Right ventricle myocardium superior (tissue), 1 donor: ENCODE measurements around the gene STXBP3. TPM values are rescaled to one million over a fixed set of nuclear protein-coding genes. Genes with fewer than 3 reads are reported as not detected.
"Not testable (repeated sequence)": the region's sequence is repeated elsewhere in the genome, so short reads cannot be mapped to it uniquely, and the experiment has no call there.

Experiments used
- ATAC-seq: fragments of 200-7000 bp; cut with Tn5 transposase; one replicate; pipeline ENCODE4 v1.9.1; 2020; ENCODE audit warnings: mild to moderate bottlenecking; ENCODE audit not compliant: poor library complexity
- DNase-seq: peaks from one replicate; pipeline ENCODE4 v3.0.0-alpha.2; 2020
- intact Hi-C: fragments of 100-400 bp; cut with DNase I; formaldehyde crosslinking; loops from one replicate; pipeline ENCODE4 v1.11.2; 2022
- total RNA-seq: library from RNA; stranded (reverse); fragmentation: NEBNext Ultra II Directional; extraction: Animal tissue kit (Norgen Biotek cat#: 25700); gene quantifications from one replicate; pipeline ENCODE4 v1.2.1, GENCODE V29; 2021
- donor health status: DM: no; HTN: yes; CAD: no; lungs with severe emphysema.

Gene STXBP3
- total RNA-seq, 1 donor from 2014 or later = 23.0 TPM

DNA sequence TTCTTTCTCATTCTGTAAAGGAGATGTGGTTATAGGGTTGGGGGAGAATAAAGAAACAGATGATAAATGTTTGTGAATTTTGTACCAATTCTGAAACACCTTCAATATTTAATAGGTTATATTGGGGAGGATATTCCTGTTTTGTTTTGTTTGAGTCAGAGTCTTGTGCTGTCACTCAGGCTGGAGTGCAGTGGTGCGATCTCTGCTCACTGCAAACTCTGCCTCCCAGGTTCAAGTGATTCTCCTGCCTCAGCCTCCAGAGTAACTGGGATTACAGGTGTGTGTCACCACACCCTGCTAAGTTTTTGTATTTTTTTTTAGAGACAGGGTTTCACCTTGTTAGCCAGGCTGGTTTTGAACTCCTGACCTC is 35.1 kb downstream of the STXBP3 start:
- DNase-seq, intact Hi-C loops, ATAC-seq: not testable (repeated sequence)

DNA sequence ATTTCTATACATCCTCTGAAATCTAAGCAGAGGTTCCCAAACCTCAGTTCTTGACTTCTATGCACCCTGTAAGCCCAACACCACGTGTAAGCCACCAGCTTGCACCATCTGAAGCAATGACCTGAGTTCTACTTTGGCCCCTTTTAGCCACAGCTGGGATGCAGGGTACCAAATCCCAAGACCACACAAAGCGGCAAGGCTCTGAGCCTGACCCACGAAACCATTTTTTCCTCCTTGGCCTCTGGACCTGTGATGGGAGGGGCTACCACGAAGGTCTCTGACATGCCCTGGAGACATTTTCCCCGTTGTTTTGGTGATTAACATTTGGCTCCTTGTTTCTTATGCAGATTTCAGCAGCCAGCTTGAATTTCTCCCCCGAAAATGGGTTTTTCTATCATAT is 38.8 kb downstream of the STXBP3 start:
- intact Hi-C loops = no loop called here
- no peak for ATAC-seq
- no peak for DNase-seq

DNA sequence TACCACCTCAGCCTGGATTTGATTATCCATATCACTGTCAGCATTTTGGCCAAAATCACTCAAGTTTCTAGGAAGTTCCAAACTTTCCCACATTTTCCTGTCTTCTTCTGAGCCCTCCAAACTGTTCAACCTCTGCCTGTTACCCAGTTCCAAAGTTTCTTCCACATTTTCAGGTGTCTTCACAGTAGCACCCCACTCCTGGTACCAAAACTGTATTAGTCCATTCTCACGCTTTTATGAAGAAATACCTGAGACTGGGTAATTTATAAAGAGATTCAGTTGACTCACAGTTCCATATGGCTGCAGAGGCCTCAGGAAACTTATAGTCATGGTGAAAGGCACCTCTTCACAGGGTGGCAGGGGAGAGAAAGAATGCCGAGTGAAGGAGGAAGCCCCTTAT is 39.4 kb downstream of the STXBP3 start:
- no peak for DNase-seq
- intact Hi-C loops = no loop called here
- ATAC-seq = no peak

DNA sequence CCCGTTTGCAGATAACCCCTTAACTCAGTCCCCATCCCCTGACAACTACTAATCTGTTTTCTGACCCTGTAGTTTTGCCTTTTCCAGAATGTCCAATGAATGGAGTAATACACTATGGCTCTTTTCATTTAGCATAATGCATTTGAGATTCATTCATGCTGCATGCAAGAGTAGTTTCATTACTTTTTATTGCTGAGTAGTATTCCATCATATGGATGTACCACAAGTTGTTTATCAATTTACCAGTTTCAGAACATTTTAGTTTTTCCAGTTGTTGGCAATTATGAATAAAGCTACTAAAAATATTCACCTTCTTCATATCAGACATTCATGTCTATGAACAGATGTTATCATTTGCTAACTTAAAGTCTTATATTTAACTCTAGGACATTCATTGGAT is 45.3 kb downstream of the STXBP3 start:
- intact Hi-C loops = no loop called here
- DNase-seq (no peak), ATAC-seq (no peak)

DNA sequence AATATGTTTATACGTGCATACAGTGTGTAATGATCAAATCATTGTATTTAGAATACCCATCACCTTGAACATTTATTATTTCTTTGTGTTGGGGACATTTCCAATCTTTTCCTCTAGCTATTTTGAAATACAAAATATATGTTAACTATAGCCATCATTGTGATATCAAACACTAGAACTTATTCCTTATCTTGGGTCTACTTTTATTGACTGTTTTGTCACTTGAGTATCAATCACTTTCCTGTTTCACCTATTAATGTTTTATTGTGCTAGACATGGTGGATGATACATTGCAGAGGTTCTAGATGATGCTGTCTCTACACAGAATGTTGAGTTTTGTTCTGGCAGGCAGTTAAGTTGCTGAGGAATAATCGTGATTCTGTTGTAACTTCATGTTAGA is 45.9 kb downstream of the STXBP3 start:
- intact Hi-C loops = no loop called here
- DNase-seq (no peak), ATAC-seq (no peak)

DNA sequence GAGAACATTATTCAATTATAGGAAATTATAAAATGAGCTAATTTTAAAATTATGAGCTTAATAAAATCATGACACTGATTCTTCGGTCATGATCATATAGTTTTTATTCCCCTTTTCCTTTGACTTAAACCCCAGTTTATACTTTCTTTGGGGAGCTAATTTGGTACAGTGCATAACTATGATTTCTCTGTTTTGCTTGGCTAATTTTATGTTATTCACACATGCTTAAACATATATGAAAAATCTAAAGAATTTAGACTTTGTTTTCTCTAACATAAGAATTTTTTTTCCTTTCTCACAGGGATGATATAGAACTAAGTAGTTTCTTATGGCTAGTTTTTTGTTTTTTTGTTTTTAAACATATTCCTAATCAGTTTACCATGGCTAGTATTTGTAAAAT is 52.5 kb downstream of the STXBP3 start:
- ATAC-seq (no peak), DNase-seq (no peak)
- intact Hi-C loops = no loop called here

DNA sequence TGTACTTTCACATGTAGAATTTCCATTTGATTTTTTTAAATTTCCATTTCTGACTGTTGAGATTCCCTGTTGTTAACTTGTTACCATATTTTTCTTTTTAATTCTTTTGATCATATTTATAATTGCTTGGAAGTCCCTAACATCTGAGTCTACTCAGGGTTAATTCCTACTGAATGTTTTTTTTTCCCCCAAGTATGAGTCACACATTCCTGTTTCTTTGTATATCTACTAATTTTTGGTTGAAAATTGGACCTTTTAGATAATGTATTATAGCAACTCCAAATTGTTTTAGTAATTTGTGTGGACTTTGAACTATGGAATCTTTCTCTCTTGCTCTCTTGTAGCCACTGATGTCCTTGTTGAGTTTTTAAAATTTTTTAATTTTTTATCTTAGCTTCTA is 54.6 kb downstream of the STXBP3 start:
- no peak for ATAC-seq
- no peak for DNase-seq

DNA sequence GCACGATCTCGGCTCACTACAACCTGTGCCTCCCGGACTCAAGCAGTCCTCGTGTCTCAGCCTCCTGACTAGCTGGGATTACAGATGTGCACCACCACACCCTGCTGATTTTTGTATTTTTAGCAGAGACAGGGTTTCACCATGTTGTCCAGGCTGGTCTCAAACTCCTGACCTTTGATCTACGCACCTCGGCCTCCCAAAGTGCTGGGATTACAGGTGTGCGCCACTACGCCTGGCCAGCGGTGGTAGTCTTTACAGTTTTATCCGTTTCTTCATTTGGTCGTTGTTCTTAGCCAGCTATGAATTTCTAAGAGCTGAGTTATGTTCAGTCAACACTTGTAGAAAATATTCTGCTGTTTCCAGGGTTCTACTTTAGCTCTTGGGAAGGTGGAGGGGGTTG is 57.1 kb downstream of the STXBP3 start:
- DNase-seq = no peak
- intact Hi-C loops = no loop called here
- no peak for ATAC-seq

More for the DNA sequence above, 54.6 kb downstream of the STXBP3 start:
- intact Hi-C loops = no loop called here

DNA sequence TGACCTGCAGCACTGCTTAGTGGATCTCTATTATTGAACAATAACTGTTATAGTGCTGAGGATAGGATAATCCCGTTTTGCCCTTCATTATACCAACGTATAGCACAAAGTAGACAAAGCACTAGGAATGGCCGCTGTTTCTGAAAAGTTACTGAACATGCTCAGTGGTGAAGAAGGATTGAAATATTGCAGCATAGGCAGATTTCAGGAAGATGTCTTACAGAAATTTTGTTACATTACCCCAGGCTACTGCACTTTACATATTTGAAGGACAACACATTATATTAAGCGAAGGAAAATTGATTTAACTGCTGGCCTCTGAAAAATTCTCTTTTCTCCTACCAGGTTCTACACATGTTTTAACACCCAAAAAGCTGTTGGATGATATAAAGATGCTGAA is 62.0 kb downstream of the STXBP3 start:
- DNase-seq (no peak), ATAC-seq (no peak)
- intact Hi-C loops = no loop called here

DNA sequence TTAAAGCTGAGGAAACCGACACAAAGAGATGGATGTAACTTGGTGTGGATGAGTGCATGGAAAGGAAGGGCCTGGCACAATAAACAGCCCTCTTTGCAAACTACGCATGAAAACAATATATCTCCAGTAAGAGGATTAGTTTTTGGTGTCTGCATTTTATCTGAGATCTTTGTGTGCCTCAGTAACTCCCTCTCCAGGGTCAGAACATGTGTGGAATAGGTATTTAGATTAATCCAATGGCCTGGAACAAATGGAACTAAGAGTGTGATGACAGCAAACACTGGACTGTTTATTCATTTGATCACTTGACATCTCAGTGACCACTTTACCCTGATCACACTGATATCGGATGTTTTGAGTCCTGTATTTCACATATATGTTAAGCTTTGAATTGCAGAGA is 65.1 kb downstream of the STXBP3 start:
- intact Hi-C loops = no loop called here
- DNase-seq (no peak), ATAC-seq (no peak)

DNA sequence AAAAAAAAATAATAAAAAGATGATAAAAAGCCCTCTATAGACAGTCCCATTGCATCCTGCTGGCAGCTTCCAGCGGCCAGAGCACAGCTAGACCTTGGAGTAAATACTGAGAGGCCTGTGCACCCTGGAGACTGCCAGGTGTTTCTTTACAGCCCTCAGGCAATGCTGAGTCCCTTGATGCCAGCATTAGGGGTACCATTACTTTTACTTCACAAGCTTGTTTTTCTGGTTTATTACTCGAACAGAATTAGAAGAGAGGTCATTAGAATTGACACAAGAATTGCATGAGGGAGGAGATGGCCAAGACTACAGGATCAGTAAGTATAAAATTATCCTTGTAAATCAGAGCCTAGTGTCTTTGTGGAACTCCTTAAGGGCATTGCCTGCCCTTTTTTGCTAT is 66.9 kb downstream of the STXBP3 start:
- ATAC-seq (no peak), DNase-seq (no peak)
- intact Hi-C loops = no loop called here

DNA sequence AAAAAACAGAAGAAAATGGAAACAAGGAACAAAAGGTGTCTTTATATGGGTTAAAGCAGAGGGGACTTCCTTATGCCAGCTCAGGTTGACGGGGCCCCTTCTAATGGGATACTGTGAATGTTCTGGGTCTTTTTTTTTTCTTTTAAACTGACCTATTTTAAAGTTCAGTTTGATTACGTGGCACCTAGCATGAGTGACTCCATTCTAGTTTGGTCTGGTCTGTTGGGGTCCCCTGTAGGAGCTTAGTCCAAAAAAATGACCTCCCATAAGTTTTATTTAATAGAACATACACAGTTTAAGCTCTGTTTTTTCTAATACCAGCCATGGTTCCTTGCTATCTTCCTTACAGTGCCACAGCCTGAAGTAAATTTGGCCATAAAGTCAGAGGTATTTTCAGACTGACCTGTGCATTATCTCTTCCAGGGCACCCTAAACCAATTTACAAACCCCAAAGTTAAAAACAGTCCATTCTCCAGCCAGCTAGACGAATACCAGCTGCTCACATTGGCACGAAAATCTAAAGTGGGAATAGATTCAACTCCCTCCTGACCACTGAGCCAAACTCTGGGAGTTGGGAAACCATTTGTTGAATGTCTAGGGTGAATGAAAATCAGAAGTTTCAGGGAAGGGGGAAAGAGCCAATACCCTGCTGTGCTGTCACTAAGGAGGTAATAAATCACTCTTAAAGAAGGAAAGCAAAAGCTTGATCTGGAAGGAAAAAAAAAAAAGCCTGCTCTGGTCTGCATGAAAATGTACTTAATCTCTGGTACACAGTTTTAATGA is 68.1 kb downstream of the STXBP3 start:
- ATAC-seq = peak; percentile 64
- intact Hi-C loops = no loop called here
- DNase-seq = no peak

DNA sequence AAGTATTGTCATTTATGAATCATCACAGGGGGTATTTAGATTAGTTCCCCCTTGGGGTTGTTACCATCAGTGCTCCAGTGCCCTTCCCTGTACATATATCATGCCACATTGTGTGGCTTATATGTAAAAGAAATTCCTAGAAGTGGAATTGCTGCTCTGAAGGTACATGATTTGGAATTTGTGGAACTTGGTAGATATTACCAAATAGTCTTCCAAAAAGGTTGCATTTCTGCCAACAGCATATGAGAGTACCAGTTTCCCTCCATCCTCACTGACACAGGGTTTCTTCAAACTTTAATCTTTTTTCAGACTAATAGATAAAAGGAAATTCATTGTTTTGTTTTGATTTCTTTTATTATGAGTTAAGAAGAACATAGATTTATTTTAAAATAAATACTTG is 69.1 kb downstream of the STXBP3 start:
- intact Hi-C loops = no loop called here
- no peak for DNase-seq
- ATAC-seq = no peak

DNA sequence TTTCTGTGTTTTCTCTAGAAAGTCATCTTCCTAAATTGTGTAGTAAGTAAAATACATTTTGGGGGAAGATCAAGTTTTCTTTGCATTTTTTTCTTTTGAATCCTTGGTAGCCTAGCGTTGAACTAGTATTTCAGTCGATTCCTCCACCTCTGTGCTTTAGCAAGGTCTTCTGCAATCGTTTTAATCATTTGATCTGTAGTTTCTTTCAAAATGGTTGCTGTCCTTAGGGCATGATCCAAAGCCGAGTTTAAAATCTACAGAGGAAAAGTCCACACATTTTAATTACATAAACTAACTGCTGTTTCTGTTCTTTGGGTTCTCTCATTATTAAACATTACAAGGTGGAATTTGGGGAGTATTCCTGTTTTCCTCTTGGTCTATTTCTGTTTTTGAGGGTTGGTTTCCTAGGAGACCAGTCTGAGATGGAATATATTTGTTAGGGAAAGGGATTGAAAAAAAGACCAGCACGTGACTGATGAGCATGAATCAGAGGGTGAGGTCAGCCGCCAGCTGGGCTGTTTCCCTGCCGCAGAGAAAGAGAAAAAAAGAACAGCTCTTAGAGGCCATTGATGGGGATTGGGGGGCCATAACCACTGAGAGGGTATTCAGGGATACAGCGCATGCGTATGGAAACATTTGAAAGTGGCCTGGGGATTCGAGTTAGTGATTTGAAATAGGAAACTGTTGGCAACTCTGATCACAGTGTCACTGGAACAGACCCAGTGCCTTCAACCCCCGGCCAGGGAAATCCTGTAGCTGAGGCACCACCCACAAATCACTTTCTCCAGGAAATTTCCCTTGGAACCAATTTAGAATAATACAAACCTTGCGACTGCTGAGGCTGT is 69.8 kb downstream of the STXBP3 start:
- DNase-seq = peak; percentile 82
- peak; percentile 85 for ATAC-seq
- intact Hi-C loops = no loop called here

DNA sequence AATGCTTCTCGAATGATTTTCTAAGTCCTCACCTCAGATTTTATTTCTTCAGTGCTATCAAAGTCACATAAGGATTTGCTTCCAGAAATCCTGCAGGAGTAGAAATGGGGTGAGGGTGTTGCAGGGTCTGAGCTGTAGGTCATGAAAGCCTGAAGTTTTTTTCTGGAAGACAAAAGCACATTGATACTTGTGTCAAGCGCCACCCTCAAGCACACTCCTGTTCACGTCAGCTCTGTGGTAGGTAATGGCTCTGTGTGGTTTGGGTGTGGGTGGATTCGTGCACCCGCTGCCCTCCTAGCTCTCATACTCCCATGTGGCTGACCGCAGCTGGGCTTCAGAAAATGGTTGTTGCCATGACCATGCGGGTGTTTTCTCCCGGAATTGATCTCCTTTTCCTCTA is 70.5 kb downstream of the STXBP3 start:
- intact Hi-C loops = no loop called here
- ATAC-seq (peak; percentile 22), DNase-seq (no peak)

DNA sequence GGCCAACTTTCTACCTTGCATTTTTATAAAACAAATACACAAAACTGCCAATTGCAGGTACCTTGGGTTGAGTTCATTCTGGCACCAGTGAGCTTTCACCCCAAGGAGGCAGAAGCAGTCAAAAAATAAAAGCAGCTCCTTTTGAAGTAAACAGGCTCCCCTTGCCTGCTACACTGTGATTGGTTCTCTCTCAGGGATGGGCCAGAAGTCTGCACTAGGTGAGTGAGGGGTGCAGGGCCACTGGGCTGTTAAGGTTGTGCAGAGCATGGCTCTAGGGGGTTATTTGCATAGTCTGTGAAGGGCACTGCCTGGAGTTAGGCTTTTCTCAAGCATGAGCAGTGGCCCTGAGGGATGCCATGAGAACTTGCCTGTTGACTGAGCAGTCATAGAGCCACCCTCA is 71.3 kb downstream of the STXBP3 start:
- ATAC-seq (no peak), DNase-seq (no peak)
- intact Hi-C loops = no loop called here

DNA sequence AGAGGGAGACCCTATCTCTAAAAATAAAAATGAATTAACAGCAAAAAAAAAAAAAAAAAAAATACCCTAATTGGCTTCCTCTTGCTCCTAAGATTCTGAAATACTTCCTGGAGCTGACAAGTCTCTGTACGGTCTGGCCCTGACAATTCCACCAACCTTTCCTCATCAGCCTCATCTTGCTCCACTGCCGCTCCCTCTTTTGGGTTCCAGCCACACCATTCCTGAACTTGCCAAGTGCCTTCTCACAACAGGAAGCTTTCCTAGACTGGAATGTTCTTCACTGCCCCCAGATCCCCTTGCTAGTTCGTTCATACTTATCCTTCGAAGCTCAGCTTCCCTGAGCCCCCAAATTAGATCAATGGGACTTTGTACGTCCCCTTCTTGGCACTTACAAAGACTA is 73.4 kb downstream of the STXBP3 start:
- no peak for DNase-seq
- ATAC-seq = no peak
- intact Hi-C loops = no loop called here

DNA sequence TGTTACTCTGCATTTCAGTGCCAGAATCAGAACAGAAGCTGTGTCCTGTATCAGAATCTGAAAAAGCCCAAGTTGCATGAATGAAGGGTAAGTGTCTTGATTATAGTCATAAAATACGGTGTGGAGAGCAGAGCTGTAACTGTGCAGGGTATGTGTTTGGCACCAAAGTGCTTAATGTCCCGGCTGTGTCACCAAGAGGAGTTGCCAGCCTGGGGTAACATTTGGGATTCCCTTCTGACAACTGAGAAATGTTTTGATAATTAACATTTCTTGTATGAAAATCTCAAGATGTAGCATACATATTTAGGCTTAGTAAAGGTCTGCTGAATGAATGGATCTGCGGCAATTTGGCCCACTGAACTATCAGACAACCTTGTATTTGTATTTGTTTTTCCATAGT is 77.2 kb downstream of the STXBP3 start:
- no peak for DNase-seq
- intact Hi-C loops = no loop called here
- ATAC-seq = no peak

DNA sequence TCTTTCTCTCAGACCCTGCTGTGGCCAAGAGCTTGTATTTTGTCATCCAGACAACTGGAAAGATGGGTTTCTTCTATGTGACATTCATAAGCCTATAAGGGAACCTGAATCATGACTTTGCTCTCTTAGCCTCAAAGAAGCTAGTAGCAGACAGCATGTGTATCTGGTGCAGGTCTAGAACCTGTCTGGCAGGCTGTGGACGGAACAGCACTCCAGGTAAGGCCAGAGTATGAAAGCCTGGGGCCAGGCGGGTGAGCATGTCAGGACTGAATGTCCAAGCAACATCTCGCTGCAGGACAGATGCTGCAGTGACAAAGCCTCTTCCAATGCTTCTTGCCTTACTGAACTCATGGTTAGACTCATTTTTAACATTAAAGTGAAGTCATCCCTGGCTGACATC is 77.6 kb downstream of the STXBP3 start:
- ATAC-seq = no peak
- intact Hi-C loops = no loop called here
- no peak for DNase-seq

DNA sequence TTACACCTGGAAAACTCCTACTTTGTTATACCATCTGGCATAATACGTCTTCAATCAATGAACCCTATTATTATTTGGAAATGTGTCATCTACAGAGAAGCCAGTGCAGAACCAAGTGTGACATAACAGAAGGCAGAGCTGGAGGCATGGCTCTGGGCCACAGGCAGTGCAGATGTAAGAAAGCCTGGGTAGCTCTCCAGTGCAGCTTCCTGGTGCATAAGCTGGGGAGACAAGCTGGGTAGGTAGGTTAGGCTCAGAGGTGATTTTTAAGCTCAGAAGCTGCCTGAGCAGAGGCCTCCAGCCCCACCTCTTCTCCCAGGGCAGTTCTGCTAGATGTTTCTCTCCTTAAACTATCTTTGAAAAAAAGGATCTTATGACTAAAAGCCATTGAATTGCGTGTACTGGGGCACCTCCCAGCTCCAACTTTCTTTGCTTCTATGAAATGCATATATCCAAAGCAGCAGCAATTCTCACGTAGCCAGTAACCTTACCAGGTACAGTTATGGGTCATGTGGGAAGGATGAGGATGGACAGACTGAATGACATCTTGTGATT is 79.7 kb downstream of the STXBP3 start:
- ATAC-seq (no peak), DNase-seq (no peak)
- intact Hi-C loops = no loop called here
